ENCODE measurements around the gene CRTC3.

Gene CRTC3

DNA sequence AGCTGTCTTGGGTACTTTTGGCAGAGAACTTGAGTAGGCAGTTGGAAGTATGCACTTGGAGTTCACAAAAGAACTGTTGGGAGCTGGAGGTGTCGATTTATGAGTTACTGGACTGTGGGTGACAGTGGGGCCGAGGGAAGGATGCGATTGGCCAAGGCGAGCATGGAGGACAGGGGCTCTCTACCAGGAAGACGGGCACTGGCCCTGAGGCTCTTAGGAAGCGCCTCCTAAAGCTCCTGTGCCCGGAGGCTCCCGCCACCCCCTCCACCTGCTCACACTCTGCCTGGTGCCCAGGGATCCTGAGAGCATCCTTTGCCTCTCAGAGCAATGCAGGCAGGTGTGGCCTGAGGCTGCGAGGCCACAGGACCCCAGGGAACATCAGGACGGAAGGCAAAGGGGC is 69.0 kb downstream of the CRTC3 start:
- DNase-seq: no peak
- H3K36me3 ChIP-seq: no peaks in the 10 kb centered on the region
- H3K4me3 ChIP-seq (ENCODE audit: low read depth, low read length): no peak overlapping the region
- TF ChIP-seq, protein P1, sequence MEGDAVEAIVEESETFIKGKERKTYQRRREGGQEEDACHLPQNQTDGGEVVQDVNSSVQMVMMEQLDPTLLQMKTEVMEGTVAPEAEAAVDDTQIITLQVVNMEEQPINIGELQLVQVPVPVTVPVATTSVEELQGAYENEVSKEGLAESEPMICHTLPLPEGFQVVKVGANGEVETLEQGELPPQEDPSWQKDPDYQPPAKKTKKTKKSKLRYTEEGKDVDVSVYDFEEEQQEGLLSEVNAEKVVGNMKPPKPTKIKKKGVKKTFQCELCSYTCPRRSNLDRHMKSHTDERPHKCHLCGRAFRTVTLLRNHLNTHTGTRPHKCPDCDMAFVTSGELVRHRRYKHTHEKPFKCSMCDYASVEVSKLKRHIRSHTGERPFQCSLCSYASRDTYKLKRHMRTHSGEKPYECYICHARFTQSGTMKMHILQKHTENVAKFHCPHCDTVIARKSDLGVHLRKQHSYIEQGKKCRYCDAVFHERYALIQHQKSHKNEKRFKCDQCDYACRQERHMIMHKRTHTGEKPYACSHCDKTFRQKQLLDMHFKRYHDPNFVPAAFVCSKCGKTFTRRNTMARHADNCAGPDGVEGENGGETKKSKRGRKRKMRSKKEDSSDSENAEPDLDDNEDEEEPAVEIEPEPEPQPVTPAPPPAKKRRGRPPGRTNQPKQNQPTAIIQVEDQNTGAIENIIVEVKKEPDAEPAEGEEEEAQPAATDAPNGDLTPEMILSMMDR (IDR thresholded peaks at IDR 0.05; ENCODE audit: low read depth, low read length): no peak
- no peaks in the 10 kb centered on the region for H3K9me3 ChIP-seq (ENCODE audit: severe bottlenecking)
- H3K27ac ChIP-seq: no peak overlapping the region
- no peaks in the 10 kb centered on the region for H3K27me3 ChIP-seq (ENCODE audit: insufficient read depth, low read depth, severe bottlenecking)

DNA sequence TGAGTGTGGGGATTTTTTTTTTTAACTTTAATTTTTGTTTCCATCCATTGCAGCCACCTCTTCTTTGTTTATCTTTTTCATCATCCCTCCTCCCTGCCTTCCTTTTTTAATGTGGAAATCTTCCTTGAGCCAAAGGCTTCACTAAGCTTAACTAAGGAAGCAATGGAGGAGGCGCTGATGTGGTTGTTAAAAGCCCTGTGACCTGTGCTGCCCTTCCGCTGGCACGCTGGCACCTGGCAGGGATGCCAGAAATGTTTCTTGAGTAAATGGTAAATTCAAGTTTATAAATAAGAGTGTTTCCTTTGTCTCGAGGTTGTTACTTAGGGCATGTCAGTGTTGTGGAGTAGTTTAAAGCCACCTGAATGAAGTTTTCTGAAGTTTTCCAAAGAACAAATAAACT is 69.4 kb downstream of the CRTC3 start:
- Histone ChIP-seq H3K4me3 (ENCODE audit: low read depth, low read length) (no peak overlapping the region), H3K36me3 (no peaks in the 10 kb centered on the region), H3K9me3 (ENCODE audit: severe bottlenecking) (no peaks in the 10 kb centered on the region), H3K27ac (no peak overlapping the region), H3K27me3 (ENCODE audit: insufficient read depth, low read depth, severe bottlenecking) (no peaks in the 10 kb centered on the region)
- TF ChIP-seq, protein P1 (IDR thresholded peaks at IDR 0.05; ENCODE audit: low read depth, low read length): no peak
- DNase-seq: no peak

DNA sequence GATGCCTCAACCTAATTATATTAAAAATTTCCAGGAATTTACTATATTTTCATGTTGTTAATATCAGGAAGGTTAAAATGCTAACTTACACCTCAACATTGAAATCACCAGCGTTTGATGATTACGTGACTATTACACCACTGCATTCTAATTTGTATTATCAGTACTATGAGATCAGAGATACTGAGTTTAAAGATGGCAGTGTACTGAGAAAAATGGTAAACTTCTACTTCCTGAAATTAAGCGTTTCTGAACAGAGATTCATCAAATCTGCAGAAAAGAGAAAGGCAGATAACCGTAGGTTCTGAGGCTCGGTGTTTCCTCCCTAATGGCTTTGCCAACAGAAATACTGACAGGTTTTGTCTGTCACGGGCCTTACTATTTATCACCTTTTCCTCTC is 69.9 kb downstream of the CRTC3 start:
- H3K4me3 ChIP-seq (ENCODE audit: low read depth, low read length): no peak overlapping the region
- H3K9me3 ChIP-seq (ENCODE audit: severe bottlenecking): no peaks in the 10 kb centered on the region
- TF ChIP-seq, protein P1 (IDR thresholded peaks at IDR 0.05; ENCODE audit: low read depth, low read length): no peak
- no peaks in the 10 kb centered on the region for H3K27me3 ChIP-seq (ENCODE audit: insufficient read depth, low read depth, severe bottlenecking)
- H3K36me3 ChIP-seq: no peaks in the 10 kb centered on the region
- H3K27ac ChIP-seq: no peak overlapping the region
- DNase-seq: no peak

DNA sequence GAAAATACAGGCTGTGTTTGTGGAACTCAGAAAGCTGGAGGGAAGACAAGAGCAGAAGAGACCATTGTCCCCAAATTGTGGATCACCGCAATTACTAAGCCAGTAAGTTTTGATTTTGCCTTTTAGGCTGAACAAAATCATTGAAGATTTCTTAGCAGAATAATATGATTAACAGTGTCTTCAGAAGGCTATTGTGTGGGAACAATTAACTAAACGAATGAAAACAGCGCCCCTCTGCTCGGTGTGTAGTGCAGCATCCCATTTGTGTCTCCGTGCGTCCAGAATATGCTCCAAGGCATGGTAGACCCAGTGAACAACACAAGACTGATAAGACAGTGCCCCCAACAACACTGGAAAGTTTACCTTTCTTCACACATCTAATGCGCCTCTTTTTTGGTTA is 71.2 kb downstream of the CRTC3 start:
- Histone ChIP-seq H3K27me3 (ENCODE audit: insufficient read depth, low read depth, severe bottlenecking) (no peaks in the 10 kb centered on the region), H3K27ac (no peak overlapping the region), H3K9me3 (ENCODE audit: severe bottlenecking) (no peaks in the 10 kb centered on the region), H3K4me3 (ENCODE audit: low read depth, low read length) (no peak overlapping the region), H3K36me3 (no peaks in the 10 kb centered on the region)
- DNase-seq: no peak
- TF ChIP-seq, protein P1 (IDR thresholded peaks at IDR 0.05; ENCODE audit: low read depth, low read length): no peak

DNA sequence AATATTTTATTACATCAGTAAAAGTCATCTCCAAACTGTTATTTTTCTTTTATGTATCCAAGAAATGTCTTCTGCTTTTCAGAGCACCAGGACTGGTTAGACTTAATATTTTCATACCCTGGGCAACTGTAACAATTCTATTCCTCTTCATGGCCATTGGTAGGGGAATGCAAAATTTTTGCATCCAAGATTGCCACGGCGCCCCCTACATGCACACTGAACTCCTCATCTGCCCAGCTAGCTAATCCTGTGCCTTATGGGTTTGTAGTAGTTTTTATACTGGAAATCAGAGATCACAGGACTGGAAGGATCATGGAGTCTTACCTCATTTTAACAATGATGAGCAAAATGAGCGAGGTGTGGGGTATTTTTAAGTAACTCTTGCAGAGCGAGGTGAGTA is 74.2 kb downstream of the CRTC3 start:
- Histone ChIP-seq H3K9me3 (ENCODE audit: severe bottlenecking) (no peaks in the 10 kb centered on the region), H3K4me3 (ENCODE audit: low read depth, low read length) (no peak overlapping the region), H3K27me3 (ENCODE audit: insufficient read depth, low read depth, severe bottlenecking) (no peaks in the 10 kb centered on the region), H3K36me3 (no peaks in the 10 kb centered on the region), H3K27ac (no peak overlapping the region)
- TF ChIP-seq, protein P1 (IDR thresholded peaks at IDR 0.05; ENCODE audit: low read depth, low read length): 0 out of 2 replicates have a peak, but pooled peaks have one; percentile 34
- peak; percentile 29 for DNase-seq

DNA sequence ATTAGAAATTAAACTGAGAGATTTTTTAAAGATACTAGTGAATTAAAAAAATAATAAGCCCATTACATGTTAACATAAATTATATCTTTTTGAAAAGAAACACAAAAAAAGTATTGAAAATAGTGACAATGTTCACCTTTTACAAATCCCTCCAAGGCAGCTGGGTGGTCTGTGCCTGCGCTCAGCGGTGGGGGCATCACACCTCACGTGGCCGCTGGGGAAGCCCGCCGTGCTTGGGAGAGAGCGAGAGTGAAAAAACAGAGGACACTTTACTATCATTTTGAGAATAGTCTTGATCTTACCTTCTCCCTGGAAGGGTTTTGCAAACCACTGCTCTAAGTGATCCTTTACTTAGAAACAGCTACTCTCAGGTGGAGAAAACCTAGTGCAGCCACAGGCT is 76.9 kb downstream of the CRTC3 start:
- no peak overlapping the region for H3K27ac ChIP-seq
- no peaks in the 10 kb centered on the region for H3K9me3 ChIP-seq (ENCODE audit: severe bottlenecking)
- no peak overlapping the region for H3K4me3 ChIP-seq (ENCODE audit: low read depth, low read length)
- no peaks in the 10 kb centered on the region for H3K36me3 ChIP-seq
- TF ChIP-seq, protein P1 (IDR thresholded peaks at IDR 0.05; ENCODE audit: low read depth, low read length): no peak
- DNase-seq: no peak
- no peaks in the 10 kb centered on the region for H3K27me3 ChIP-seq (ENCODE audit: insufficient read depth, low read depth, severe bottlenecking)

All from WERI-Rb-1 (cell line).